Tibial nerve (tissue), 4 donors: ENCODE data around the gene MRPS24. TPM values are rescaled to one million over a fixed set of nuclear protein-coding genes. Genes with fewer than 3 reads are reported as not detected.

ENCODE experiments used
- DNase-seq, 2 donors: peaks; one replicate each; pipeline ENCODE4 v3.0.0-alpha.2; 2019; ENCODE audit warnings: low spot score in 2 of 2
- H3K27ac ChIP-seq, 4 donors: fragments of 200-600 bp; sonication (generic) in 3 of 4; one replicate each; pipeline ENCODE4 v1.5.1; 2017 to 2019; ENCODE audit warnings: mild to moderate bottlenecking in 1 of 4
- H3K27me3 ChIP-seq, 2 donors: fragments of 200-600 bp; sonication (generic) in 1 of 2; one replicate each; pipeline versions ENCODE4 v1.5.1 to v1.6.0; 2017 to 2019
- H3K36me3 ChIP-seq, 3 donors: fragments of 200-600 bp; sonication (generic); one replicate each; pipeline ENCODE4 v1.5.1; 2018 to 2019
- H3K4me1 ChIP-seq, 4 donors: fragments of 200-600 bp; sonication (generic) in 3 of 4; one replicate each; pipeline ENCODE4 v1.5.1; 2017 to 2019
- H3K4me3 ChIP-seq, 4 donors: fragments of 200-600 bp; sonication (generic) in 3 of 4; one replicate each; pipeline ENCODE4 v1.5.1; 2017 to 2019; ENCODE audit warnings: mild to moderate bottlenecking in 1 of 4, moderate library complexity in 1 of 4
- H3K9me3 ChIP-seq, 4 donors: fragments of 200-600 bp; sonication (generic) in 3 of 4; one replicate each; pipeline ENCODE4 v1.5.1; 2017 to 2019
- CTCF ChIP-seq, 5 experiments: fragments of 200-600 bp in 3 of 5; fragments of 450-650 bp in 2 of 5; sonication (generic) in 3 of 5; IDR thresholded peaks; one replicate each; pipeline ENCODE4 v1.5.1; 2016 to 2019; ENCODE audit warnings: antibody characterized with exemption in 5 of 5, mild to moderate bottlenecking in 3 of 5, moderate library complexity in 2 of 5
- EP300 ChIP-seq, 2 donors: sonication (generic); formaldehyde crosslinking; IDR thresholded peaks; one replicate each; pipeline ENCODE4 v1.6.1; 2017; ENCODE audit warnings: antibody characterized with exemption in 2 of 2, mild to moderate bottlenecking in 1 of 2
- POLR2A ChIP-seq, 2 donors: fragments of 450-650 bp; IDR thresholded peaks; one replicate each; pipeline ENCODE4 v1.6.1; 2017; ENCODE audit warnings: antibody characterized with exemption in 2 of 2, mild to moderate bottlenecking in 2 of 2, moderate library complexity in 2 of 2
- WGBS, 2 donors: methylation state at CpG; one replicate each; pipeline ENCODE4 v1.1.5; 2018; 5-methylcytosine and 5-hydroxymethylcytosine counted together
- total RNA-seq, 4 donors: library from RNA; depleted of rRNA; stranded (reverse); fragments of >200 nt; gene quantifications; one replicate each; pipeline ENCODE4 v1.1.0, GENCODE V29; 2016

The MRPS24 gene
- total RNA-seq, 4 donors from 2014 or later = 61.8 to 90.2 (median 82.3) TPM

GRCh38 chr7:43895847-43896415 is 26.6 kb upstream of the MRPS24 start:
- H3K27ac ChIP-seq = no peak overlapping the region
- peaks cover 0 to 20% (median 0%) of the 10 kb centered on the region in 4 donors for H3K4me1 ChIP-seq
- DNase-seq = no peak
- WGBS, 2 donors = 92 to 93% methylated on average over 8 of the region's 8 CpGs
- no peaks in the 10 kb centered on the region for H3K27me3 ChIP-seq
- peaks cover 0 to 5% (median 0%) of the 10 kb centered on the region in 3 donors for H3K36me3 ChIP-seq
- H3K9me3 ChIP-seq = no peaks in the 10 kb centered on the region
- TF ChIP-seq POLR2A (IDR thresholded peaks at IDR 0.05) (no peak), EP300 (IDR thresholded peaks at IDR 0.05) (no peak), CTCF (IDR thresholded peaks at IDR 0.05) (no peak)
- H3K4me3 ChIP-seq = no peak overlapping the region

- Histone ChIP-seq H3K36me3 (peaks cover 0 to 16% (median 0%) of the 10 kb centered on the region in 3 donors), H3K4me1 (peaks cover 0 to 31% (median 0%) of the 10 kb centered on the region in 4 donors), H3K27ac (no peak overlapping the region), H3K4me3 (no peak overlapping the region), H3K9me3 (no peaks in the 10 kb centered on the region), H3K27me3 (no peaks in the 10 kb centered on the region)
- TF ChIP-seq CTCF (IDR thresholded peaks at IDR 0.05) (no peak), EP300 (IDR thresholded peaks at IDR 0.05) (no peak), POLR2A (IDR thresholded peaks at IDR 0.05) (no peak)
- WGBS, 2 donors = 84 to 86% methylated on average over 12 of the region's 12 CpGs
- DNase-seq = no peak
Observed at GRCh38 chr7:43891069-43891955, 22.0 kb upstream of the MRPS24 start.

GRCh38 chr7:43890468-43890867 is 21.2 kb upstream of the MRPS24 start:
- TF ChIP-seq EP300 (IDR thresholded peaks at IDR 0.05) (no peak), POLR2A (IDR thresholded peaks at IDR 0.05) (no peak), CTCF (IDR thresholded peaks at IDR 0.05) (no peak)
- H3K27me3 ChIP-seq = no peaks in the 10 kb centered on the region
- 95% methylated on average over 6 of the region's 6 CpGs for WGBS, 2 donors

GRCh38 chr7:43888993-43889945 is 20.0 kb upstream of the MRPS24 start:
- Histone ChIP-seq H3K9me3 (no peaks in the 10 kb centered on the region), H3K27me3 (no peaks in the 10 kb centered on the region)
- 80 to 82% methylated on average over 7 of the region's 7 CpGs for WGBS, 2 donors

More at GRCh38 chr7:43890468-43890867, 21.2 kb upstream of the MRPS24 start:
- Histone ChIP-seq H3K27ac (no peak overlapping the region), H3K4me1 (peaks cover 0 to 31% (median 0%) of the 10 kb centered on the region in 4 donors), H3K4me3 (no peak overlapping the region), H3K9me3 (no peaks in the 10 kb centered on the region), H3K36me3 (peaks cover 0 to 25% (median 0%) of the 10 kb centered on the region in 3 donors)
- DNase-seq = no peak

More at GRCh38 chr7:43888993-43889945, 20.0 kb upstream of the MRPS24 start:
- Histone ChIP-seq H3K27ac (no peak overlapping the region), H3K4me3 (no peak overlapping the region), H3K36me3 (peaks cover 0 to 32% (median 0%) of the 10 kb centered on the region in 3 donors), H3K4me1 (peaks cover 0 to 31% (median 0%) of the 10 kb centered on the region in 4 donors)
- no peak for DNase-seq
- TF ChIP-seq EP300 (IDR thresholded peaks at IDR 0.05) (no peak), CTCF (IDR thresholded peaks at IDR 0.05) (no peak), POLR2A (IDR thresholded peaks at IDR 0.05) (no peak)
